ENCODE measurements around the gene GNRHR.
"Not testable (repeated sequence)": the region's sequence is repeated elsewhere in the genome, so short reads cannot be mapped to it uniquely, and the experiment has no call there.

GNRHR gene

DNA sequence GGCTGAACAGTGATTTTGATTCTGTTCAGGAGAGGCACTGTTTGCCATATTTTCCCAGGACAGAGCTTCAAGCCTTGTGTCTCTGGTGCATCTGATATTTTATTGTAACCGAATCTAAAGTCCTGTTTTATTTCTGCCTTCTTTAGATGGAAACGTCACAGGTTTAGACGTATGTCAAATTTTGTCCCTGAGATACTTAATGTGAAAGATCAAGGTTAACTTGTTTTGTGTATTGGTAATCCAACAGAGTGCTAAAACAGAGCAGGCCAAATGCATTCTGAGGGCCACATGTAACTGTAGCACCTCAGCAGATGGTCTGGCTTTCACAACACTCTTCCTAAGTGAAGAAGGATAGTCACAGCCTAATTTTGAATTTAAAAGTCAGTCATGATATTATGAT, at the start of gene GNRHR:
GNRHR (minus strand) TSS at position 101 of the 400 bp plus-strand sequence; CDS start at position 48, 53 bp downstream.
- DNase-seq (ENCODE audit: low spot score): no peak

GRCh38 chr4:67796810-67797209, 42.6 kb upstream of the GNRHR start:
- no peak for DNase-seq (ENCODE audit: low spot score)

- no peak for DNase-seq (ENCODE audit: low spot score)
Measured at GRCh38 chr4:67790721-67791120, 36.5 kb upstream of the GNRHR start.

- DNase-seq (ENCODE audit: low spot score): no peak
Measured at GRCh38 chr4:67787311-67787710, 33.1 kb upstream of the GNRHR start.

DNA sequence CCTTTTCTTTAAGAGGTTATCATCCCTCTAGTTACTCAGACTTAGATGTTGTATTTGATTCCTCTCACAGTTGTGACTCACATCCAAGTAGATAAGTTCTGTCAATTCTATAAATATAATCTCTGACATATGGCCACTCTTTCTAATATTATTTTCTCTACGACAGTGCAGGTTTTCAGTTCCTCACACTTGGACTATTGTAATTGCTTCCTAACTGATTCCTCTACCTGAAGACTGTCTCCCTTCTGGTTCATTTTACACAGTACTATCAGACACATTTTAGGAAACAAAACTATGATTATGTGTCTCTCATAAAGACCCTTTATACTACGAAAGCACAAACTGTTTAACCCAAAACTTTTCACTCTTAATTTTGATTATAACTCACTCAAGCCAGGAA, 31.3 kb upstream of the GNRHR start:
- no peak for DNase-seq (ENCODE audit: low spot score)

DNA sequence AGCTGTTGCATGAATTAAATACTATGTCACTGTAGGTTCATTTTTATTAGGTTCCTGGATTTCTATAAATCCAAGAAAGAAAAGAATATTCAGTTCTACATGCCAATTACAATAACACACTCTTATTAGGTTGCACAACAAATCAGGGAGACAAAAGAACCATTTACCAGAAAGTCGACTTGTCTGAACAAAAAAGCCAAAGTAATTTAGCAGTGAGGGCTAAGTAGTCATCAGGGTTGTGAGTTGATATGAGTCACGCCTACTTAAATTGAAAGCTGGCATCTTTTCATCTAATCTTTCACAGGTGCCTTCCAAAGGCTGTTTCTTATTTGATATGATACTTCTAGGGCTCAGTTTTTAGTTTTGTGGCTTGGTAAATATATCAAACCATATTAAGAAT, 25.4 kb upstream of the GNRHR start:
- no peak for DNase-seq (ENCODE audit: low spot score)

DNA sequence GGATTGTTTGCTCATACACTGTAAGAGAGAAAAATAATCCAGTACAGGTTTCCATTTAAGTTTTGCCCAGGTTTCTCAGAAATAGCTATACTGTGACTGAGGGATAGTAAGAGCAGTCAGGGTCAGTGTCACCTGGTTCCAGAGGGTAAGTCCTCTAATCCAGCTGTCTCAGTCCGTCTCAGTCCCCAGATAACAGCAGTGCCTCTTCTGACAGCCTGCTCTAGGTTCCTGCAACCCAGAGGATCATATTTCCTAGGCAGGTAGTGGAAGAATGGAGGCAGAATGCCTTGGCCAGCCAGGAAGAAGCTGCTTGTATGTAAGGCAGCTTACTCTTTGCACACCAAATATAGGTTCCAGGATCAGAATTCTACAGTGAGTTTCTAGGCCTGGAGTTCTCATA, 22.6 kb upstream of the GNRHR start:
- DNase-seq (ENCODE audit: low spot score): no peak

DNA sequence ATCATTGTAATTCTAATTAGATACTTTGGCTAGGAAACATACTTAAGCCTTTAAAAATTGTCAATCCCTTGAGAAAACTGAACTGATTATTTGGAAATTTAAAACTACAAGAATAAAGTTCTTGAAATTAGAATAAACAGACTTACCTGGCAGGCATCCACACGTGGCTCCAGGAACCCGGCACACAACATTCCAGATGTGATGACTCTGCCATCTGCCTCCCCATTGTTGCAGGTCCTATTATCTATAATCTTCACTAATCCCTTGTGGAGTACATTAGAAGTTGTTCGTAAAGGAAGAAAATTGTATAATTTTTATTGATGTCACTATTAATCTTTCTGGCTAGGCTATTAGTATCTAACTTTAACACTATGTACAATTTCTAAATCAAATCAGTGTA, 16.2 kb upstream of the GNRHR start:
- no peak for DNase-seq (ENCODE audit: low spot score)

- no peak for DNase-seq (ENCODE audit: low spot score)
Measured at GRCh38 chr4:67765928-67766327, 11.7 kb upstream of the GNRHR start.

GRCh38 chr4:67765401-67765800, 11.2 kb upstream of the GNRHR start:
- DNase-seq (ENCODE audit: low spot score): no peak

- DNase-seq (ENCODE audit: low spot score): no peak
Measured at GRCh38 chr4:67764183-67764582, 10.0 kb upstream of the GNRHR start.

- no peak for DNase-seq (ENCODE audit: low spot score)
Measured at GRCh38 chr4:67762086-67762485, 7.9 kb upstream of the GNRHR start.

DNA sequence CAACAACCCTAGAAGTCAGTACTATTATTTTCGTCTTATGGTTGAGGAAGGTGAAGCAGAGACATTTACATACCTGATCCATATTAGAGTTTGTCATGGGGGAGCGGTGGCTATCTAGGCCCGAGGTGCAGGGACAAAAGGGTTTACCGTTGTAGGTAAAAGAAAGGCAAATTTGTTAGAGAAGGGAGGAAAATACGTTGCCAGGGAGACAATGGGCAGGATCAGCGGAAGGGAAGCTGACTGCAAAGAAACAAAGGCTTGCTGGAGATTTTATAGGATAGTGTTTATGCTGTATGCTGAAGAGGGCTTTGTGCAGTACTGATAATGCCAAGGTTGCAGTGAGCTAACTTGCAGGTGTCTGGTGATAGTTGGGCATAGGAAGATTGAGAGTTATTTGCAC, 2.8 kb upstream of the GNRHR start:
- not testable (repeated sequence) for DNase-seq (ENCODE audit: low spot score)

GRCh38 chr4:67755974-67756373, 1.8 kb upstream of the GNRHR start:
- no peak for DNase-seq (ENCODE audit: low spot score)

GRCh38 chr4:67751260-67751659, 2.9 kb downstream of the GNRHR start:
- DNase-seq (ENCODE audit: low spot score): no peak

DNA sequence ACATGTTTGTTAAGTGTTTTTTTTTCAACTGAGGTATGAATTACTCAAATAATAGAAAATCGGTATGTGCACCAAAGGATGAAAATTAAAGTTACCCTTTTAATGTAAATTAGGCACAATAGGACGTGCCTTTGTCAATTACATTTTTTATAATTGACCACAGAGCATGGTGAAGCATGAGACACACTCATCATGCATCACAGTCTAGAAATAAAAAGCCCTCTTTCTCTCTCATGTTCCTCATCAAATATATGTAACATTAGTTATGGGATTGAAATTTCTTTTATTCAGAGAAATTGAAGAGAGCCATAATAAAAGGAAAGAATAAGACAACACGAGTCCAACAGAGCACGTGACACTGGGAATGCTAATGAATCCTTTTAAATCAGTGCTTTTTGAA, 3.5 kb downstream of the GNRHR start:
- DNase-seq (ENCODE audit: low spot score): no peak

DNA sequence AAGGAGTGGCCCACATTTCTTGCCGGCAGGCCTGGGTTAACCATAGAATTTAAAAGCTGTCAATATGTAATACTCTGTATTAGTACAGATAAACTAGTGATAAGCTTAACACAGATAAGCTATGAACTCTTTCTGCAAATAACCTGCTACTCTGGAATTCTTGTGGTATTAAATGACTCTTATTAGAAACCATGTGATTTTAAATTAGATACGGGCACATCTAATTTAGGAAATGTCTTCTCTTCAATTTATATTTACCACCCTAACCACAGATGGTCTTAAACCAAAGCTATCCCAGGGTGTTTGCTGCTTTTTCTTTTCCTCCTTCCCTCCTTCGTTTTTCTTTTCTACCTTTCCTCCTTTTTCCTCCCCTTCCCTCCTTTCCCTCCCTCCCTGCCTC, 4.9 kb downstream of the GNRHR start:
- no peak for DNase-seq (ENCODE audit: low spot score)

- DNase-seq (ENCODE audit: low spot score): peak; percentile 11
Measured at GRCh38 chr4:67746797-67747495, 7.2 kb downstream of the GNRHR start.

DNA sequence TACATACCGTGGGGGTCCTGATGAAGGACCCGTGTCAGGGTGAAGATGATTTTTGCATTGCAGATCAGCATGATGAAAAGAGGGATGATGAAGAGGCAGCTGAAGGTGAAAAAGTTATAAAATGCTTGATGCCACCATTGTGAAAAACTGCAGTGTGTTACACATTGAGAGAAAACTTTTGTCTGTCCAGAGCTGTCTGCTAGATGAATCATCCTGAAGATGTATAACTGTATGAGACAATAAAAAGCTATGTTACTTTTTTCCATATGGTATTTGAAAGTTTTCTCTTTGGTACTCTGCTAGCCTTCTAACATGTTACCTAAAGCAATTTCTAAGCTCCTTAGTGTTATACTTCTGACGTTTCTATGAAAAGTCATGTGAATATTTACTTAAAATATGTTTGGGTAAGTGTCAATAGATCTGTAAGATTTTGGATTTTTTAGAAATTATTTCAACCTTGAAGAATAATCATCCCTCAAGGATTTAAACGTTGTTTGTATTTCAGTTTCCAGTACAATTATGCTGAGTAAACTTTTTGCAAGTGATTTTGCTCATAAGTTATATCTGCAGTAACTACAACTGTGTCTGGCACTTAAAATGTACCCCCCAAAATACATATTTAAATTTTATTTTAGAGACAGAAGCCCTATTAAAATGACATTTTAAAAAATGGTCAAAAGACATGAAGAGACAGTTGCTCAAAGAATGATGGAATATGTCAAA, 9.5 kb downstream of the GNRHR start:
- DNase-seq (ENCODE audit: low spot score): no peak

GRCh38 chr4:67743194-67743593, 11.0 kb downstream of the GNRHR start:
- no peak for DNase-seq (ENCODE audit: low spot score)

DNA sequence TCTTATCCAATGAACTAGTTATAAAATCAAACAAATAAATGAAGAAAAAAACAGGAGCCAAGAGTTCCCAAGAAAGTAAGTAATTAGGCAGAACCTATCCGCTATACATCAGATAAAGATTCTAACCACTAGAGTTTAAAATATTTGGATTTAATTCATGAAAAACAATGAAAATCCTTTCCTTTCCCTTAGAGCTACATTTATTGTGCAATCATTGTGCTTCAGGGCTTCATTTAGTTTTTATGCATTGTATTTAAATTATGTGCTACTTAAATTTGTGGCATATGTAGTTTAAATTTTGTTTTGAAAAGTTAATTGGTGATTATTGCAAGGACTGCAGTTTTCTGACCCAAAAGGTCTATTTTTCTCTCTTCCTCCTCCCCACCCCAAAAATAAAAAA, 17.9 kb downstream of the GNRHR start:
- DNase-seq (ENCODE audit: low spot score): no peak

DNA sequence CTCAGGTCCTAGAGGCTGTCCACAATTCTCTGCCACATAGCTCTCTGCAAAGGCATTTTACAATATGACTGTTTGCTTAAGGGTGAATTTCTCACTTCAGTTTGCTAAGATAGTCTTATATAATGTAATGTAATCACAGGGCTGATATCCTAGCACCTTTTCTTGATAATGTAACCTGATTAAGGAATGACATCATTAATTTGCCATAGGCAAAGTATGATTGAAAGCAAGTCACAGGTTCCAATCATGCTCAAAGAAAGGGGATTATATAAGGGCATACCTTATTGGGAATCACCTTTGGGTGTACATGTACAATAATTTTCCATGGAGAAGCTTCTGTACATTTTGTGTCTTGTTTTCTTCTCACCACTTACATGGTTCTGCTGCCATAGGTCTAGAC, 18.9 kb downstream of the GNRHR start:
- no peak for DNase-seq (ENCODE audit: low spot score)

GRCh38 chr4:67730511-67730910, 23.7 kb downstream of the GNRHR start:
- DNase-seq (ENCODE audit: low spot score): not testable (repeated sequence)

Data from germinal center (tissue), 1 donor.